GM23248 (cell line): ENCODE measurements around the gene LPIN1.

Experiments
- EZH2 ChIP-seq: fragments of 200-600 bp; sonication (generic); IDR thresholded peaks from 2 replicates; pipeline ENCODE4 v1.6.1; 2018; ENCODE audit warnings: antibody characterized with exemption, mild to moderate bottlenecking; ENCODE audit not compliant: insufficient read depth, poor library complexity, severe bottlenecking
- EZH2phosphoT487 ChIP-seq: fragments of 200-600 bp; sonication (generic); IDR thresholded peaks from 2 replicates; pipeline ENCODE4 v1.6.1; 2018; ENCODE audit warnings: antibody characterized with exemption, moderate library complexity, mild to moderate bottlenecking, low read depth; ENCODE audit not compliant: insufficient read depth

DNA sequence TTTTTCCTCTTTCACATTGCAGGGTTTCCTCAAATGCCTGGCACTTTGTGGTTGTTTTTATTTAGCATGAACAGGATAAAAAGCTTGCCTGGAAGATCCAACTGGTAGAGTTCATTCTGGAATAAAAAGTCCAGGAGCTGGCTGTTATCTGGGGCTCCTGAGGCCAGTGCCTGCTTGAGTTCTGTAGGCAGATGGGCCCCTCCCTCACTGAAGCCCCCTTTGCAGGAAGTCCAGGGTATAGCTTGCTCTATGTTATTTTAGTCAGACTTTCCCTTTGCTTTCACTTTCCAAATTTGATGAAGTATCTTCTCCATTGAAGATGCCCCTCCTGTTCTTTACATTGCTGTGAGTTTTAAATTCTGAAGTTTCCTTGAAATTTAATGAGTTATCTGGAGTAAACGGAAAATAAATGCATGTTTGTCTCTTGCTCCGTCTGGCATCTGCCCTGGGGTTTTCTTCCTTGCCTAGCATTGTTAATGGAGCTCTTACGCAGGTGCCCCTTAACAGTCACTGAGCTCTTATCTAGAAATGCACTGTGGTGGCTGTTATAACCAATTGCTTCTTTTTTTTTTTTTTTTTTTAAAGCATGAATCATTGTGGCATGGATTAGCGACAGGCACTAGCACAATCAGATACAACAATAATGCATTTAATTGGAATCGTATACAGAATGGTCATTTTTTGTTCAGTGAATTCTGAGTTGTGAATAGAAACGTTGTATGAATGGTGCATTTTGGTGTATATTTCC is 27.0 kb upstream of the LPIN1 start:
- TF ChIP-seq EZH2phosphoT487 (no peak), EZH2 (no peak)
